GM19240 (cell line): ENCODE data around the gene CNNM4.
A peak's percentile ranks its signal among the peaks of the same experiment; 100 is the strongest.

Experiments
- DNase-seq: peaks from one replicate; pipeline ENCODE4 v3.0.0; 2011; ENCODE audit warnings: low spot score; ENCODE audit not compliant: insufficient read length

The CNNM4 gene

DNA sequence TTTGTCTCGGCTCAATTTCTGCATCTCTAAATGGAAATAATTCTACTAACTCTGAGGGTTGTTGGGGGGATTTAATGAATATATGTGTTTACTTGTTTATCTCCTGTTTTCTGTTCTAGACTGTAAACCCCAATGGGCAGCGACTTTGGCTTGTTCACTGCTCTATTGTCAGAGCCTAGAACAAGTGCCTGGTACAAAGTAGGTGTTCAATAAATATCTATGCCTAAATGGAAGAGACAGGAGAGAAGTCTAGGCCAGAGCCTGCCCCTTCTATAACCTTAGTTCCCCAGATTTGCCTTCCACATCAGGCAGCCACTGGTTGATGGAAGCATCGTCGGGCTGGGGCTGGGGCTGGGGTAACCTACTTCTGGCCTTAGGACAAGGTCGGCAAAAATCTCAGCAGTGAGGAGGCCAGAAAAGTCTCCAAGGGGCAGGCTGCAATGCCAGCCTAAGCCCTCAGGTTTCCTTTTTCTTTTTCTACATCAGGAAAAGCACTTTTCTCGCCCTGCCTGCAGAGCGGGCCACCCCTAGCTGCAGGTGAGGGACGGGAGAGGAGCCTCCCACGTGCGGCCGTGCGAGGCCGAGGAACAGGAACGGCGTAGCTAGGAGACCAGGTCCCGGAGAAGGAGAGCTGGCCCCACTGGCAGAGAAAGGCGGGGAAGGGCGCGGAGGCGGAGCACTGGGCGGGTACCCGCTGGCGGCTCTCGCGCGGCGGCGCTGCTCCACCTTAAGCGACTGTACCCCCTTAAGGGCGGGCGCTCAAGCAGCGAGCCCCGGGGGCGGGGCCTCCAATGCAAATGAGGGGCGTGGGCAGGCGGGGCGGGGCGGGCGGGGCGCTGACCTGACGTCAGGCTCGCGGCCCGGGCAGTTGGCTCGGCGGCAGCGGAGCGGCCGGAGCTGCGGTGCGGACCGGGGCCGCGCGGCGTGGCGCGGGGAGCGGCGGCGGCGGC lies at the start of gene CNNM4:
Gene CNNM4, plus strand, starts transcription at position 867 of the 950 bp plus-strand sequence. CDS start 98 bp downstream, outside the sequence.
- DNase-seq: peak; percentile 80

DNA sequence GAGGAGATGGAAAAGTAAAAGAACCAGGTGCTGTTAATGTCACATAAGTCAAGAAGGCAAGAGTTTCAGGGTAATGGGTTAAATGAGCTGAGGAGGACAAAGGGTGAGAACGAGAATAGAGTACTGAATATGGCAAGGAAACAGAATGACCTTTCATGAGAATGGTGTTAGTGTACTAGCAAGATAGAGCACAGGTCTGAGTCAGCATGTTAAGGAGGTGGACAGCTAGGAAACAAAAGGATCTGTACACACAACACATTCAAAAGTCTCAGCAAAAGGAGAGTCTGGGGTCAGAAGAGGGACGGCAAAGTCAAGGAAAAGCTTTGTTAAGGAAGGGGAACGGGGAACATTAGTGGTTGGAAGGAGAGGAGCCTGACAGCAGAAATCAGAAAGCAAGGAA lies 49.7 kb upstream of the CNNM4 start:
- no peak for DNase-seq

DNA sequence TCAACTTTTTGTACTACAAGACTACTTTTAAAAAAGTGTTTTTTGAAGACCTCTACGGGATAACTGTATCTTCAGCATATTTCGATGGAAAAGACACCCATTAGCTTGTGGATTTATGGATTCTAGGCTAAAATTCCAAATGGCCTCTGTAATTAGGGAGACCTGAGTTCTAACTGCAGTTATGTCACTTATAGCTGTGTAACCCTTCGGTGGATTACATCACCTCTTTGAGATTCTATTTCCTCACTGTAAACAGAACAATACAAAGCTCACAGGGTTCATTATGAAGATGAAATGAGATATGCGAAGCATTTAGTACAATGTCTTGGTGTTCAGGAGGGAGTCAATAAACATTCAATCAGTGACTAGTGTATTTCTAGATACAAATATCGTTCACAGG lies 45.0 kb upstream of the CNNM4 start:
- DNase-seq: no peak

DNA sequence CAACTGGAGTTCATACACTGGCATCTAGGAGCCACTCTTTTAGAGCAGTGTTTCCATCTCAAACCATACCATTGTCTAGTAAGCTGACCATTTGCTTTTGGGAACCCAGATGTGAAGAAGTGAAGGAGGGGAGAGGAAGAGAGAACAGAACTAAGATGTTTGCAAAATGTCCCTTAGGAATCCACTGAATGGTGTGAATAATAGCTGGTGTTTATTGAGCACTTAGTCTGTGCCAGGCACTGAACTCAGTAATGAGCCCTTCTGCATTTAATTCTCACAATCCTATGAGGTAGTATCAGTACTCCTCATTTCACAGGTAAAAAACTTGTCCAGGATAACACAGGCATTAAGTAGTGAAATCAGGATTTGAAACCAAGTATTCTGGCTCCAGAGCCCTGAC lies 44.3 kb upstream of the CNNM4 start:
- DNase-seq: no peak

DNA sequence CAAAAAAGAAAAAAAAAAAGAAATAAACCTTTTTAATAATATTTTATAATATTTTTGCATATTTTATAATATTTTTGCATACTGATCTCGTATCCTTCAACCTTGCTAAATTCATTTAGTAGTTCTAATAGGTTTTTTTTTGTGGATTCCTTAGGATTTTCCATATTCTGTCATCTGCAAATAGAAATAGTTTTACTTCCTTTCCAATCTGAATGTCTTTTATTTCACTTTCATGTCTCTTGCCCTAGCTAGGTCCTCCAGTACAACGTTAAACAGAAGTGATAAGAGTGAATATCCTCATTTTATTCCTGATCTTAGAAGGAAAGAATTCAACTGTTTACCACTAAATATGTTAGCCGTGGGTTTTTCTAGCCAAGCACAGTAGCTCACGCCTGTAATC lies 34.6 kb upstream of the CNNM4 start:
- DNase-seq: no peak

DNA sequence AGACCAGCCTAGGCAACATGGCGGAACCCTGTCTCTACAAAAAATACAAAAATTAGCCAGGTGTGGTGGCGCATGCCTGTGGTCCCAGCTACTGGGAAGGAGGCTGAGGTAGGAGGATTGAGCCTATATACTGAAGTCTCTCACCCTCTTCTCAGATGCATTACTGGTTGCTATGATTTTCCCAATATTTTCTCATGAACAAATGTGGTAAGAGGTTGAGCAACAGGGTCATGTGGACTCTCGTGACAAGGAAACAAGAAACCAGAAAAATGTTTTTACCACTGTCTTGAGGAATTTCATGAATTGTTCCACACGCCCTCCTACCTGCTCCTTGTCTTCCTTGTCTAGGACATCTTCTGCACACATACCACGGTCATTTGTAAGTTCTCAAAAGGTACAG lies 33.3 kb upstream of the CNNM4 start:
- DNase-seq: no peak

DNA sequence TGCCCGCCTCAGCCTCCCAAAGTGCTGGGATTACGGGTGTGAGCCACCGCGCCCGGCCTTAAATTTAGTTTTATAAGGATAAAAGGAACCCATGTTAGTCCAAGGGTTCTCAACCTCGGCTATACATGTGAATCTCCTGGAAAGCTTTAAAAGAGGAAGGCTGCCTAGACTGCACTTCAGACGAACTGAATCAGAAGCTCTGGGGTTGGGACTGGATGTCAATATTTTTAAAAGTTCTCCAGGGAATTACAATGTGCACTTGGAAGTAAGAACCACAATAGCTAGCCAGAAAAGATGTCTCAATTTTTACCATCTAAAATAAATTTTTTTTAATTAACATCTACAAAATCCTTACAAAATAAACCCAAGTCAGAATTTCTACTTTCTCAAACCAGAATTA lies 31.0 kb upstream of the CNNM4 start:
- no peak for DNase-seq

DNA sequence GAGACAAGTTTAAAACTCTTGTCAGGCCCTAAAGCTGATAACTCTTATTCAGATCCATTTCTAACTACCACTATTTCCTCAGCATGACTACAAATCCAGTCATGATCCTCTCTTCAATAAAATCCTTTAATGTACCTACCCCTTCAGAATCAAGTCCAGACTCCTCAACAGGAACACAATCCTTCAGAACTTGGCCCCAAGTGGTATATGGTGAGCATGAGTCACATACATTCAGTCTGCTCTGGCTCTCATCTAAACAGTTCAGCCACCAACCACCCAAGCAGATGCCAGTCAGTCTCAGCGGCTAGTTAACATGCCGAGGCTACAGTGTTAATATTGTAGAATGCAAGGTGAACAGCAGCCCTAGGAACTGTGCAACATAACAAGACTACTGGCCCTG lies 30.5 kb upstream of the CNNM4 start:
- no peak for DNase-seq

DNA sequence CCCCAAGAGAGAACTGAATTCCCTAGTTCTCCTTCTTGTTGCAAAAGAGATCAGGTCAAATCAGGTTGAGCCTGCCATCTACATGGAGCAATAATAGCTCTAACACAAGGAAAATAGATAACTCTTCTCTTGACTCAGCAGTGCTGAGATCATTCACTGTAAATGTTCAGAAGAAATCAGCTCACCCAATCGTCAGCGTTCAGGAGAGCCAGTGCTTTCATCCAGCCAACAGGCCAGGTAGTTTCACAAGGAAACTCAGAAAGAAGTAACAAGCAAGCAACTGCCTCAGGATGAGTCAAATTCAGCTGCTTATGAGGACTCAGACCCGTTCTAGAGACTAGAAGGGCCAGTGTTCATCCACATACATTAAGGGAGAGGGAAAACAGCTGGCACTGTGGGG lies 26.8 kb upstream of the CNNM4 start:
- no peak for DNase-seq

DNA sequence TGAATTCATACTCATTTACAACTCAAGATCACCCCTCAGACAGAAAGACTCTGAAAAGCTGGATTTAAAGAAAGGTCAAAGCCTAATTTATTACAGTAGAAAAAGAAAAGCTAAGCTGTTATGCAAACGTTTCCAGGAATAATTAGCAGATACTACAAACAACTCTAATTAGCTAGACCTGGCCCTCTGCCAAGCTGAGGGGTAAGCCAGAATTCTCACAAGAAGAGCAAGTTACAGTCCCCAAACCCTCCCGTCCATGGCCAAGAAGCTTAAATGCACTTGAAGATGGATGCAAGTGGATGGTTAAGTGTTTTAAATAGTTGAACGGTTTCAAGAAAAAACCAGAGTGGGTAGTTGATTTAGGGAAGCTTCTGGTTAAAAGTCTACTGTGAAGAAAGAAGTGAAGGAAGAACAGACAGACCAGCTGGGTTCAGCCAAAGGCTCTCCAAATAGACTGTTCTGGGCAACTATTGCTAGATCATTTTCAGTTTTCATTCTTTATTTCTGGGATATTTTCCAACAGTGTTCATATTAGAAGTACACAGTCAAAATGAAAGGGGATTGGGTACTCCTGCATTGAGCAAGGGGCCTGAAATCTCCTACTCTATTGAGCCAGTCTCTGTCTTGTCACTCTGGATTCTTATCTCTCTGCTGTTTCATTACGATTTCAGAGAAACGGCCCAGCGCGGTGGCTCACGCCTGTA lies 25.7 kb upstream of the CNNM4 start:
- no peak for DNase-seq

DNA sequence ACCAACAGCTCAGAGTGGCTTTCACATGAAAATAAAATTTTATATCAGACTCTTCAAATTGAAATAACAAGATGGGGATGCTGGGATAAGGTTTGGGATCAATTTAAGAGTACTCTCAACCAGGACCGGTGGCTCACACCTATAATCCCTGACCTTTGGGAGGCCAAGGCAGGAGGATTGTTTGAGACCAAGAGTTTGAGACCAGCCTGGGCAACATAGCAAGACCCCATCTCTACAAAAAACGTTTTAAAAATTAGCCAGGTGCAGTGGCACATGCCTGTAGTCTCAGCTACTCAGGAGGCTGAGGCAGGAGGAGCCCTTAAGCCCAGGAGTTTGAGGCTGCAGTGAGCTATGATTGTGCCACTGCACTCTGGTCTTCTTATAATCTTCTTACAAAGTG lies 23.5 kb upstream of the CNNM4 start:
- DNase-seq: no peak

DNA sequence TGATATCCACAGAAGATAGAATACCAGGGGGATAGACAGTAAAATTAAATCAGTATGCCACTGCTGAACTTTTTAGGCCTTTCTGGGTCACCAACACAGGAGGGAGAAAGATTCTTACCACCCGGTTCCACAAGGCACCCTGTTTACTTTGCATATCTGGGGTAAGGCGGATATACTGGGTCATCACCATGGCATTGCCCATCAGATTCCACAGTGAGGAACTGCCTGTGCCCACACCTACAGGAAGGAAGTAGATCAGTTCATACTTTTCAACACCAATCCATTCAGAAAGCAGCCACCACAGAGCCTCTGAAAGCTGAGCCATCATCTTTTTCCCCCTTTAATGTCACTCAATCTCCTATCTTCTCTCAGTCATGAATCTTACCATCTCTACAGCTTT lies 22.9 kb upstream of the CNNM4 start:
- DNase-seq: no peak

DNA sequence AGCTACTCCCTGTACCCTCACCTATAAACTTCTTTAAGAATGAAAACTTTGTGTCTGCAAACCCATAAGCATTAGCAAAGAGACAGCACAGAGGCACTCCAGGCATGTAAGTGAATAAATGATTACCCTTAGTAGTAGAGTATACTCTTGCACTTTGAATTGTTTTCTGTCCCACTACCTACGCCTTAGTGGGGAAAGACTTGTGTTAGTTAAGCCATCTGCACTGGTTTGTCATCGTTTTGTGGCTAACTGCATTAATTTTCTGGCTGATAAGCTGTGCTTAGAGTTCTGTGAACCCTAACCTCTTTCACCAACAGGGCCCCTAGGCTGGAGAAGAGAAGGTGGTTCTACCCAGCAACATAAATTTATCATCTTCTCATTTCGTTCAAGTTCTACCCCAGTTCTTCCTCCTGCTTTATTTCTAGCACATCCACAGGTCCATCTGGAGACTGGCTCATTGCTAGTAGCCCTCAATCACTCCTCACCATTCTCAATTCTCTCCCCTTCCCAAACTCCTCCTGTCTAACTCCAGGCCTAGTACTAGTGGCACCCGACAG lies 21.5 kb upstream of the CNNM4 start:
- no peak for DNase-seq

DNA sequence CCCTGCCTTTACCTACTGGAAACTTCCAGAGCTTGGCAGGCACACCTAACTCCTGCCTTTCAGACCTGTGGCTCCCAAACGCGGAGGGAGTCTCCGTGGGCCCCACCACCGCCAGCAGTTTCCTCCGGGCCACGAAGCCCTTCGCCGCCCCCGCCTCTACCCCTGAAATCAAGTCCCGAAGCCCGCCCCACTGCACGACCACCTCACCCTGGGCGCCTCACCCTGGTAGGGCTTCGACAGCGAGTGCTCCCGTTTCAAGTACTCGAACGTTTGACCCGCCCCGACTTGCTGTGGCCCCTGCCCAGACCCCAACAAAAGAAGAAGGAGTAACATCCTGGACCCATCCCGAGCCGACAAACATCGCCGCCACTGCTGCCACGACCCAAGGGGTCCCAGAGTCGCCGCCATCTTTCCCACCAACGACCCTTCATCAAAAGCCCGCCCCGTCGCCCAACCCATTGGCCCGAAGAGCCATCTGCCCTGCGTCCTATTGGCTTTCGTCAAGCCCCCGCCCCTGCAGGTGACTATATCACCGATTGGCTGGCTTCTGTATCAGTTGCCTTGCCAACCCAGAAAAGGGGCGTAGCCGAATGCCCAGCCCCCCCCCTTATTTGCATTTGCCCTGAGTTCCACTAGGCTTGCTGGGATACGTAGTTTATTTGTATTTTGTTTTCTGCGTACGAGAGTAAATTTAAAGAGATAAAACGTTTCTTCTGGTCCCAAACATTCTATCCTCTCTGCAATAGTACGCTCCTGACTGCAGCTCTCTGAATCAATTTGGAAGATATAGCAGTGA lies 20.9 kb upstream of the CNNM4 start, which contains the start of gene LMAN2L:
Gene LMAN2L, minus strand, starts transcription at position 432 of the 796 bp plus-strand sequence. Its CDS starts 24 bp downstream, at position 408.
- peak; percentile 88 for DNase-seq

DNA sequence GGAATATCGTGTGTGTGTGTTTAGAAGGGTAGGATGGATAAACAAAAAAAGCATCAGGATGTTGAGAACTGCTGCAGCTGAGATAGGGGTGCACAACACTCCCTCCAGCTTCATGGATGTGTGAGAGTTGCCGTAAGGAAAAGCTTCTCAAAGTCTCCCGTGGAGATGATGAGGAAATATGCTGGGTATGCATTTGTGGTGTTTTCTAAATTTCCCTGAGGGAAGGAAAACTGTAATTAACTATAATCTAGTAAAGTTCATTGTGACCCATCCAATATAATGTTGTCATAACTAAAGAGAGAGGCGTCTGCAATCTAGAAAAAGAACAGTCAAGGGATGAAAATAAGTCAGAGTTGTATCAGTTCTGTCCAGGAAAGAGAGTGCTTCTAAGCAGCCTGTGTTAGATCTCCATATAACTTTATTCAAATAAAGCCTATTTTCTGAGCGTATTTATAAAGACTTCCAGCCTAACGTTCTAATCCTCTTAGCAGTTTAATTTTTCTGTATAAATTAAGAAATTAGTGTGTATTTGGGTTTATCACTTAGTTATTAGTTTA lies 13.6 kb upstream of the CNNM4 start:
- DNase-seq: no peak

DNA sequence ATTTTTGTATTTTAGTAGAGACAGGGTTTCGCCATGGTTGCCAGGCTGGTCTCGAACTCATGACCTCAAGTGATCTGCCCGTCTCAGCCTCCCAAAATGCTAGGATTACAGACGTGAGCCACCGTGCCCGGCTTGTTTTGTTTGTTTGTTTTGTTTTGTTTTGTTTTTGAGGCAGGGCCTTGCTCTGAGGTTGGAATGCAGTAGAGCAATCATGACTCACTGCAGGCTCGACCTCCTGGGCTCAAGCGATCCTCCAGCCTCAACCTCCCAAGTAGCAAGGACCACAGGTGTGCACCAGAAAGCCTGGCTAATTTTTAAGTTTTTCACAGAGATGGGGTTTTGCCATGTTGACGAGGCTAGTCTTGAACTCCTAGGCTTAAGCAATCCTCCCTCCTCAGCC lies 8.9 kb upstream of the CNNM4 start:
- DNase-seq: no peak

DNA sequence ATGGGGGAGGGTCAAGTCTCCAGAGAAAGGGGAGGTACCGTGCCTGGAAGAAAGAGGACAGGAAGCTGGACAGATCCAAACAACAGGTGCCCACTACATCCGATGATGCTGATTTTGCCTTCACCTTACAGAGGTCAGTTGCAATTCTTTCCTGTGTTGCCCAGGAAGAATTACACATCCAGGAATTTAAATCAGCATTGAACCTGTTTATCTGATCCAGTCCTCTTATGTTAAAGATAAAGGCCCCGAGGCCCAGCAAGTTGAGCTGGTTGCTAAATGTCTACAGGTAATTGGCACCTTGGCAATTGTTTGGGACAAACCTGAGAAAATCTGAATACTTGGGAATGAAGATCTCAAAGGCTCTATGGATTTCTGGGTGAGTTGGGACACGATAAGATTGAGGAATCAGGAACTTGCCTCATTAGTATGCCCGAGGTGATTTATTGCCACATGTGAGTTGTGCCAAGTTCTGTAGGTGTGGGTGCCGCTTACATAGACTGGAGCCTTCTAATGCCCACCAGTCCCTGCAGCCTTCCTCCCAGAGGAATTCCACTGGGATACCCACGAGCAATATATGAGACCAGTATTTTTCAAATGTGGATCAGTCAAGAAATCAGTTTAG lies 6.9 kb upstream of the CNNM4 start:
- DNase-seq: no peak

DNA sequence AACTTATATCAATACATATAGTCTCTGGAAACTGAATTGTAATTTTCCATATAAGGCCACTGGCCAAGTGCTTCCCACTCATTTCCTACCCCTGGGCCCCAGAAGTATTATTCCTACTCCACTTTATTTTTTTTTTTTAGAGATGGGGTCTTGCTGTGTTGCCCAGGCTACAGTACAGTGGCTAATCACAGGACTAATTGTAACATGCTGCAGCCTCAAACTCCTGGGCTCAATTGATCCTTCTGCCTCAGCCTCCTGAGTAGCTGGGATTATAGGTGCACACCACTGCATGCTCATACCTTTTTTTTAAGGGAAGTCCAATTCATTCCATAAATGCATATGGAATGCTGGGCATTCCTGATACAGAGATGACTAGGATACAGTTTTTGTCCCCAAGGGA lies 6.4 kb upstream of the CNNM4 start:
- DNase-seq: no peak

DNA sequence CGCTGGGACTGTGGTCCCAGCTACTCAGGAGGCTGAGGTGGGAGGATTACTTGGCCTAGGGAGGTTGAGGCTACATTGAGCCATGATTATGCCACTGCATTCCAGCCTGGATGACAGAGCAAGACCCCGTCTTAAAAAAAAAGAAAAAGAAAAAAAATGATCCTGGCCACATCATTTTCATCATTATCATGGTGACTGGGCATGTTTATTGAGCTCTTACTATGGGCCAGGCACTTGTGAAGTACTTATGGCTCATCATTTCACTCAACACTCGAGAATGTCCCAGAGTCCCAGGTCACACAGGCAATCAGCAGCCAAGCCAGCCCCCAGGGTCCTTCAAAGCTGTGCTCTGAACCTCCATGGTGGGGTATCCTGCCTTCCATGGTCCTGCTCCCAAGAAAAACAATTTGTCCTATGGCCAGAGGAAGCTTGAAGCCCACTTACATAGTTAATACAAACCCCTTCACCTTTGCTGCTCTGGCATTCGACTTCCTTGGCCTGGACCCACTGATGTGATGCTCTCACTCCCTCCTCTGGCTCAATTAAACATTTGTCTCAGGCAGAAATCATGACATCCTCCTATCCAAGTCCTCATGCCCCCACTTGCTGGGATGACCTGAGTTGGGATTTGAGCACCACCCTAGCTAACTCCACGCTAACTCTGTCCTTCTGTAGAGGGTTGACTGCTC lies 3.8 kb upstream of the CNNM4 start:
- no peak for DNase-seq

DNA sequence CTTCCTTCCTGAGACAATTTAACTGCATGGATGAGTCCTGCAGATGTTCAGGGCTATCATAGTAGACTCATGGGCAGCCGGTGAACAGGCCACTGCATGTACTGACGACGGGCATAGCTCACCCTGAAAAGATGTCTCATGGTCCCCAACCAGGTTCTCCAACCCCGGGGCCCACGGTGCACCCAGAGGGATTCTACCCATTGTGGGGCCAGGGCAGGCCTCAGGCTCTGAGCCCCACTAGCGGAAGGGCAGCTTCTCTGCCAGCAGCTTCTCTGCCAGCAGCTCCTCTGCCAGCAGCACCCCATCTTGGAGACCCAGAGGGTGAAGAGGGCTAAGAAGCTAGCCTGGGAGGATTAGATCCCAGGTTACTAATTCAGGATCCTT lies 3.2 kb upstream of the CNNM4 start:
- DNase-seq: no peak
